ENCODE results near the gene METTL8.
A peak's percentile ranks its signal among the peaks of the same experiment; 100 is the strongest.

The METTL8 gene

DNA sequence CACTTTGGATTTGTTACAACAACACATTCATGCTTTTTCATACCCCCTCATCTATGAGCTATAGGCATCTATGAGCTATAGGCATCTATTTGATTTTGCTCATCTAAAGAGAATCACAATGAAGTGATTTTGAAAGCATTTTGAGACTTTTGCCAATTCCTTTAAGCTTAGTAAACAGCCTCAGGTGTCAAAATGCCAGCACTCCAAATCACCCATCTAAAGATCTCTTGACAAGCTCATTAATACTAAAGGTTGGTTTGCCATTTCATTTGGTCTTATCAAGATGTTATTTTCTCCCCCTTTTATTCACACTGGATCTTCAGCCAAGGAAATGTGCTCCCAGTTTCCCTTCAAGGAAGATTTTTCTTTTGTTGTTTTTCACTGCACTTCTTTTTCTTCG lies 162.4 kb downstream of the METTL8 start:
- no peaks in the 10 kb centered on the region for H3K27me3 ChIP-seq (ENCODE audit: insufficient read depth, low read length, poor library complexity)
- no peak overlapping the region for H3K27ac ChIP-seq (ENCODE audit: low read depth, low read length)
- H3K4me1 ChIP-seq (ENCODE audit: control insufficient read depth, low read depth, low read length), result peaks cover 5% of the 10 kb centered on the region
- no peak overlapping the region for H2BK120ac ChIP-seq (ENCODE audit: low read depth, low read length)
- H2BK15ac ChIP-seq (replicated peaks; ENCODE audit: low read depth), result no peak overlapping the region
- no peak overlapping the region for H4K5ac ChIP-seq (ENCODE audit: low read length)
- H3K4me2 ChIP-seq (ENCODE audit: low read length), result no peak overlapping the region
- no peak overlapping the region for H3K18ac ChIP-seq (ENCODE audit: low read length)
- H3K4me3 ChIP-seq (ENCODE audit: low read length), result no peak overlapping the region
- no CpG with 5 or more reads among the region's 1 CpG for WGBS (ENCODE audit: extremely low coverage, insufficient coverage, low lambda C conversion rate)
- H2BK5ac ChIP-seq (ENCODE audit: low read length), result no peak overlapping the region
- H3K79me1 ChIP-seq (ENCODE audit: low read length), result no peaks in the 10 kb centered on the region
- H2AK5ac ChIP-seq (ENCODE audit: low read length), result no peak overlapping the region
- no peak overlapping the region for H3K9ac ChIP-seq (ENCODE audit: low read length)
- H3K4ac ChIP-seq (ENCODE audit: low read depth, low read length), result no peak overlapping the region
- H3K36me3 ChIP-seq (ENCODE audit: control insufficient read depth, insufficient read depth, low read length), result no peaks in the 10 kb centered on the region
- DNase-seq, result peak; percentile 54
- H3K56ac ChIP-seq (ENCODE audit: low read length), result no peak overlapping the region
- H3K23ac ChIP-seq (ENCODE audit: low read length), result no peak overlapping the region
- no peak overlapping the region for H4K8ac ChIP-seq (ENCODE audit: low read depth, low read length)
- no peaks in the 10 kb centered on the region for H3K79me2 ChIP-seq (ENCODE audit: control insufficient read depth, insufficient read depth, low read length)

DNA sequence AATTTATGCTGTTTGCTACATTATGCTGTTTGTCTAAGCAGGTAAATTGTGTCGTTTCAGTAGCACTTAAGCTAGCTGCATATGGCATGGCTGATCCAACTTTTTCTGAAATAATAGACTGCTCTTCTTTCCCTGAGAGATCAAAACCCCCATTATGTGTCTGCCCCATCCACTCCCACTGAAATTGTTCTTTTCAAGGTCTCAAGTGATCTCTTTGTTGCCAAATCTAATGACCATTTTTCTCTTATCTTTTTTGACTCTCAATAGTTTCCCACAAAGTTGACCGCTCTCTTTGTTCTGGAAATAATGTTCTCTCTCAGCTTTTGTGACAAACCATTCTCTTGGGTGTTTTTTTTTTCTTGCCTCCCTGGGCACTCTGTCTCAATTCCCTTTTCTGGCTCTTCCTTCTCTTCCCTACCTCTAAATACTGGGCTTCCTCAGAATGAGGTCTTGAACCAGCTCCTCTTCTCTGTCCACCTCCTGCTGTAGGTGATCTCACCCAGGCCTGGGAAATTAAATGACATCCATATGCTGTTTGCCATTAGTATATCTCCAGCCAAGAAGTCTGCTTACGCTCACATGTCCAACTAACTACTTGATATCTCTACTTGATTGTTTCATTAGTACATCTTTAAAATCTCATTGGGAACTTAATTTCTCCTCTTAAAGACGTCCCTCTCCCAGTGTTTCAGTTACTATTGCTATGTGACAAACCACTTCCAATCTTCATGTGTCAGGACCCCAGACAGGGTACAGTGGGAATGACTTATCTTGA lies 165.7 kb downstream of the METTL8 start:
- Histone ChIP-seq H4K8ac (ENCODE audit: low read depth, low read length) (no peak overlapping the region), H3K79me2 (ENCODE audit: control insufficient read depth, insufficient read depth, low read length) (no peaks in the 10 kb centered on the region), H2BK120ac (ENCODE audit: low read depth, low read length) (no peak overlapping the region), H3K79me1 (ENCODE audit: low read length) (no peaks in the 10 kb centered on the region), H2AK5ac (ENCODE audit: low read length) (no peak overlapping the region), H3K36me3 (ENCODE audit: control insufficient read depth, insufficient read depth, low read length) (no peaks in the 10 kb centered on the region), H2BK5ac (ENCODE audit: low read length) (no peak overlapping the region), H3K4ac (ENCODE audit: low read depth, low read length) (no peak overlapping the region), H3K4me2 (ENCODE audit: low read length) (no peak overlapping the region), H2BK15ac (replicated peaks; ENCODE audit: low read depth) (peak overlapping the region; percentile 28), H3K27me3 (ENCODE audit: insufficient read depth, low read length, poor library complexity) (no peaks in the 10 kb centered on the region), H4K5ac (ENCODE audit: low read length) (no peak overlapping the region), H3K23ac (ENCODE audit: low read length) (no peak overlapping the region), H3K9ac (ENCODE audit: low read length) (no peak overlapping the region), H3K27ac (ENCODE audit: low read depth, low read length) (no peak overlapping the region), H3K4me3 (ENCODE audit: low read length) (no peak overlapping the region), H3K18ac (ENCODE audit: low read length) (peak overlapping the region; percentile 10), H3K4me1 (ENCODE audit: control insufficient read depth, low read depth, low read length) (peaks cover 5% of the 10 kb centered on the region), H3K56ac (ENCODE audit: low read length) (no peak overlapping the region)
- DNase-seq, result no peak
- no CpG with 5 or more reads among the region's 4 CpGs for WGBS (ENCODE audit: extremely low coverage, insufficient coverage, low lambda C conversion rate)

All from mesendoderm (in vitro differentiated cells).